A673 (cell line): Measurements from ENCODE around the gene NKD1. TPM values are rescaled to one million over a fixed set of nuclear protein-coding genes. Genes with fewer than 3 reads are reported as not detected.
"Not testable (repeated sequence)": the region's sequence is repeated elsewhere in the genome, so short reads cannot be mapped to it uniquely, and the experiment has no call there.

Experiments
- BruUV-seq: library from RNA; stranded (reverse); fragments of 400-500 nt; replicated peaks from 2 replicates; lab custom pipeline; 2021; lab: Mats Ljungman, UMichigan
- CTCF ChIA-PET: fragments of 300-600 bp; sonication (Branson Sonifier 250); formaldehyde crosslinking; loops from one replicate; lab custom pipeline; 2022; ENCODE audit warnings: antibody characterized with exemption; lab: Charles Lee
- POLR2A ChIA-PET: fragments of 300-600 bp; sonication (Branson Sonifier 250); formaldehyde crosslinking; loops from one replicate; lab custom pipeline; 2022; ENCODE audit warnings: antibody characterized with exemption; ENCODE audit not compliant: low non-redundant PET; lab: Charles Lee
- DNase-seq: peaks from one replicate; pipeline ENCODE4 v3.0.0-alpha.2; 2015; ENCODE audit warnings: low spot score
- H3K27ac ChIP-seq: fragments of 200-600 bp; sonication (generic); 2 replicates; pipeline ENCODE4 v1.5.1; 2016; ENCODE audit warnings: mixed run types, low read depth, mild to moderate bottlenecking, mixed read lengths, antibody characterized with exemption, low read length; ENCODE audit not compliant: poor library complexity, severe bottlenecking
- H3K27me3 ChIP-seq: fragments of 200-600 bp; sonication (generic); replicated peaks from 2 replicates; pipeline ENCODE4 v1.6.1; 2017; ENCODE audit warnings: mixed run types, low read depth, mild to moderate bottlenecking, mixed read lengths, antibody characterized with exemption, low read length; ENCODE audit not compliant: insufficient read depth, poor library complexity
- H3K36me3 ChIP-seq: fragments of 200-600 bp; sonication (generic); 2 replicates; pipeline ENCODE4 v1.6.1; 2016; ENCODE audit warnings: mixed run types, mild to moderate bottlenecking, mixed read lengths, antibody characterized with exemption, low read length; ENCODE audit not compliant: insufficient read depth, poor library complexity, severe bottlenecking
- H3K4me1 ChIP-seq: fragments of 200-600 bp; sonication (generic); 2 replicates; pipeline ENCODE4 v1.6.1; 2017; ENCODE audit warnings: mixed run types, mild to moderate bottlenecking, mixed read lengths, antibody characterized with exemption, low read length; ENCODE audit not compliant: insufficient read depth, poor library complexity, severe bottlenecking
- H3K4me3 ChIP-seq: fragments of 200-600 bp; sonication (generic); 2 replicates; pipeline ENCODE4 v1.5.1; 2016; ENCODE audit warnings: low read depth, mixed run types, mild to moderate bottlenecking, mixed read lengths, low read length; ENCODE audit not compliant: poor library complexity, severe bottlenecking
- H3K9me3 ChIP-seq: fragments of 200-600 bp; sonication (generic); 2 replicates; pipeline ENCODE4 v1.6.1; 2016; ENCODE audit warnings: mixed run types, low read depth, mild to moderate bottlenecking, mixed read lengths, antibody characterized with exemption, low read length; ENCODE audit not compliant: poor library complexity, severe bottlenecking
- EZH2 ChIP-seq: fragments of 200-600 bp; sonication (generic); IDR thresholded peaks from 2 replicates; pipeline ENCODE4 v1.6.1; 2017; ENCODE audit warnings: borderline replicate concordance, low read depth, mild to moderate bottlenecking, mixed read lengths, antibody characterized with exemption, low read length; ENCODE audit not compliant: poor library complexity, severe bottlenecking
- intact Hi-C: fragments of 100-400 bp; cut with micrococcal nuclease; formaldehyde crosslinking; loops from one replicate; pipeline ENCODE4 v1.10.0; 2022; ENCODE audit not compliant: unreplicated experiment
- total RNA-seq: library from RNA; stranded (reverse); gene quantifications from 2 replicates; pipeline ENCODE4 v1.2.3, GENCODE V29; 2021
- TF ChIP-seq, protein P1 (sequence below): fragments of 300-800, 200-600 bp; sonication (generic); conservative IDR thresholded peaks from 2 replicates; pipeline ENCODE4 v1.5.1; 2017; ENCODE audit warnings: low read depth, mild to moderate bottlenecking, antibody characterized with exemption, low read length, moderate library complexity, mixed read lengths

The NKD1 gene
- total RNA-seq, 1 experiment from 2014 or later, result 1.1 TPM

GRCh38 chr16:50578137-50578536 lies 29.9 kb downstream of the NKD1 start:
- Histone ChIP-seq H3K4me3 (no peak overlapping the region), H3K4me1 (no peaks in the 10 kb centered on the region), H3K27ac (no peak overlapping the region), H3K9me3 (no peaks in the 10 kb centered on the region), H3K27me3 (no peaks in the 10 kb centered on the region), H3K36me3 (no peaks in the 10 kb centered on the region)
- DNase-seq, result no peak
- BruUV-seq, result no TSS peak
- TF ChIP-seq, protein P1, sequence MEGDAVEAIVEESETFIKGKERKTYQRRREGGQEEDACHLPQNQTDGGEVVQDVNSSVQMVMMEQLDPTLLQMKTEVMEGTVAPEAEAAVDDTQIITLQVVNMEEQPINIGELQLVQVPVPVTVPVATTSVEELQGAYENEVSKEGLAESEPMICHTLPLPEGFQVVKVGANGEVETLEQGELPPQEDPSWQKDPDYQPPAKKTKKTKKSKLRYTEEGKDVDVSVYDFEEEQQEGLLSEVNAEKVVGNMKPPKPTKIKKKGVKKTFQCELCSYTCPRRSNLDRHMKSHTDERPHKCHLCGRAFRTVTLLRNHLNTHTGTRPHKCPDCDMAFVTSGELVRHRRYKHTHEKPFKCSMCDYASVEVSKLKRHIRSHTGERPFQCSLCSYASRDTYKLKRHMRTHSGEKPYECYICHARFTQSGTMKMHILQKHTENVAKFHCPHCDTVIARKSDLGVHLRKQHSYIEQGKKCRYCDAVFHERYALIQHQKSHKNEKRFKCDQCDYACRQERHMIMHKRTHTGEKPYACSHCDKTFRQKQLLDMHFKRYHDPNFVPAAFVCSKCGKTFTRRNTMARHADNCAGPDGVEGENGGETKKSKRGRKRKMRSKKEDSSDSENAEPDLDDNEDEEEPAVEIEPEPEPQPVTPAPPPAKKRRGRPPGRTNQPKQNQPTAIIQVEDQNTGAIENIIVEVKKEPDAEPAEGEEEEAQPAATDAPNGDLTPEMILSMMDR, result no peak
- no peak for TF ChIP-seq EZH2
- POLR2A ChIA-PET, result no interaction called here
- intact Hi-C loops, result no loop called here
- CTCF ChIA-PET, result no interaction called here

GRCh38 chr16:50579373-50579772 lies 31.2 kb downstream of the NKD1 start:
- H3K4me1 ChIP-seq, H3K27ac ChIP-seq, BruUV-seq, H3K4me3 ChIP-seq, intact Hi-C loops, H3K9me3 ChIP-seq, H3K27me3 ChIP-seq, CTCF ChIA-PET, DNase-seq, H3K36me3 ChIP-seq, POLR2A ChIA-PET: not testable (repeated sequence)

DNA sequence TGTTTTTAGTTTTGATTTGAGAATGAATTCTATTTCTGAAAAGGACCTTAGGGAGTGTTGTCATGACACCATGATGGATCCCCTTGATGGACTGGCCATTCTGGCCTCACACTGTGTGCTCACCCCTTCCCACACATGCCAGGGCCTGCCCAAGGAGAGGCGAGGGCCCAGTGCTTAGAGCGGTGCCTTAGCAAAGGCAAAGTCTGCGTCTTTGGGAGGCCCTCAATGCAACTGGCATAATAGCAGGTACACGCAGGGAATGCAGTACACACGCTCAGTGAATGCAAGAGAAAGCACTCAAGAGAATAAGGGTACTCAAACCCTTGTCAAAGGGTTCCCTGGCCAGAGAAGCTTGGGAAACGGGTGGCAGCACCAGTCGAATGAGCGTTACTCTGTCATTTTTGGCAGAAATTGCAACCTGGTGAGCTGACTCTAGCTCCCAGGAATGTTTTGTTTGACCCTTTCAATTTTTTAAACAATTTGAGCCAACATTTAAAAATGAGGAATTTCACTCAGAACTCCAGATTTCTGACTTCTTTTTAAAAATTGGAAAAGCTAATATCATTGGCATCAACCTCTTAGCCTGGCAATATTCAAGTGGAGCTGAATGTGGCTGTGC lies 32.1 kb downstream of the NKD1 start:
- Histone ChIP-seq H3K27ac (no peak overlapping the region), H3K27me3 (no peaks in the 10 kb centered on the region), H3K4me3 (no peak overlapping the region), H3K9me3 (no peaks in the 10 kb centered on the region), H3K4me1 (no peaks in the 10 kb centered on the region), H3K36me3 (no peaks in the 10 kb centered on the region)
- no TSS peak for BruUV-seq
- intact Hi-C loops, result no loop called here
- CTCF ChIA-PET, result no interaction called here
- DNase-seq, result no peak
- POLR2A ChIA-PET, result no interaction called here
- TF ChIP-seq, protein P1, result no peak
- TF ChIP-seq EZH2, result no peak

DNA sequence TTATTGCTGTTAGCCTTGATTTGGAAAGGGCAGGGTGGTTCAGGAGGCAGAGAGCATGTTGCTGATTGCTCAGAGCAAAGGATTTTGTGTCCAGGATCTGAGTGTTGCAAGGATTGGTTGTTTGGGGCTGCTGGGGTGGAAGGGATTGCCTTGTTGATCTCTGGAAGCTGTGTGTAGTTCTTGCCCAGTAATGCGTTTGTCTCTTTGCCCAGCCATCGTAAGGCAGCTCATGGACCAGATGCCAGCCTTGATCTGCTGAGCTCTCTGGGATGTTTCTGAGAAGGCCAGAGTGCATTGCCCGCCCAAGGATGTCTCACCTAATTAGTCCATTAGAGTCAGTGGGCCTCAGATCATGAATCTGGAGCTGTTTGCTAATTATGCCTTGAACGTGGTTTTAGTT lies 33.6 kb downstream of the NKD1 start:
- no peak overlapping the region for H3K4me3 ChIP-seq
- no peaks in the 10 kb centered on the region for H3K27me3 ChIP-seq
- no peak for TF ChIP-seq EZH2
- BruUV-seq, result no TSS peak
- no peak for DNase-seq
- ChIA-PET CTCF (interaction anchor here (0.5 kb wide), 1 partner anchor 206 kb away, joined by 5 read pairs; no protein-coding TSS in a partner anchor), POLR2A (no interaction called here)
- H3K4me1 ChIP-seq, result no peaks in the 10 kb centered on the region
- H3K36me3 ChIP-seq, result no peaks in the 10 kb centered on the region
- no peak overlapping the region for H3K27ac ChIP-seq
- H3K9me3 ChIP-seq, result no peaks in the 10 kb centered on the region
- intact Hi-C loops, result no loop called here
